ENCODE data around the gene CADPS2.

GRCh38 chr7:122633472-122633871, 252.8 kb downstream of the CADPS2 start:
- TF ChIP-seq POLR2A (IDR thresholded peaks at IDR 0.05) (no peak), CTCF (IDR thresholded peaks at IDR 0.05 in 4 of 5, conservative IDR thresholded peaks at IDR 0.05 in 1 of 5) (no peak)
